Measurements from ENCODE around the gene LDHD. TPM values are rescaled to one million over a fixed set of nuclear protein-coding genes. Genes with fewer than 3 reads are reported as not detected.

Gene LDHD
- polyA plus RNA-seq, 1 experiment: 0.71 TPM

- ChIA-PET POLR2A (no interaction called here), CTCF (interaction anchor here (8.0 kb wide), 1 partner anchor 120 kb away, joined by 199 read pairs; the partner anchor contains the start of gene ZNRF1)
- DNase-seq (ENCODE audit: low read depth): no peak
- Histone ChIP-seq H3K27me3 (ENCODE audit: control insufficient read depth, insufficient read depth, low read length) (no peaks in the 10 kb centered on the region), H3K36me3 (ENCODE audit: control insufficient read depth, insufficient read depth, low read length) (no peaks in the 10 kb centered on the region), H3K4me3 (ENCODE audit: low read depth, low read length) (no peak overlapping the region)
- no peak for TF ChIP-seq CTCF (IDR thresholded peaks at IDR 0.05; ENCODE audit: insufficient read depth, low read depth, low read length)
These were observed 1.4 kb downstream of the LDHD start for GRCh38 chr16:75114946-75115825.

DNA sequence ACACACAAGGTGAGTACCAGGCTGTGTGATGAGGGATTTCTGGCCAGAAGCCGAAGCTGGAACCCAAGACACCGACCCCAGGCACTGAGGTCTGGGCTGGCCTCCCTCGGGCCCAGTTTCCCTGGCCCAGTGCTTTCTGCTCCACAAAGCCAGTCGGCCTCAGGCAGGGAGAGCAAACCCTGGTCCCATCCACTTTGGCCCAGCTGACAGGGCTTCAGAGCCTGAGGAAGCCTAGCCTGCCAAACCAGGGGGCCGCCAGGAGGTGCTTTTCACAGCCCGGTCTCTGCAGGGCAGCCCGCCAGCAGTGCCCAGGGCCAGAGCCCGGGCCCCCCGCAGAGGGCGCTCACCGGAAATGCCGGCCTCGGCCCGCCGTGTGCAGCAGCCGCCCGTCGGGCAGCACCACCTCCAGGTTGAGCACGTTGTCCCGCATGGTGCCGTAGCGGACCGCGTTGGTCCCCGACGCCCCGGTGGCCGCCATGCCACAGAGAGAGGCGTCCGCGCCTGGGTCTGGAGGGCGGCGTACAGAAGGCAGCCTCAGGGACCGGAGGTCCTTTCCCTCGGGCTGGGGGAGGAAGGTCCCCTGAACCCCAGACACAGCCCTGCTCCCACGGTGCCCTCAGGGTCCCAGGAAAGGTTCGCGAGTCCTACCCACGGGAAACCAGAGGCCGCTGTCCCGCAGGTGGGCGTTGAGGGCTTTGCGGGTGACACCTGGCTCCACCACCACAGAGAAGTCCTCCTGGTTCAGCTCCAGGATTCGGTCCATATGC lies 2.2 kb downstream of the LDHD start:
- ChIA-PET POLR2A (no interaction called here), CTCF (interaction anchor here (8.0 kb wide), 1 partner anchor 119 kb away, joined by 199 read pairs; the partner anchor contains the start of gene ZNRF1)
- DNase-seq (ENCODE audit: low read depth): no peak
- no peaks in the 10 kb centered on the region for H3K27me3 ChIP-seq (ENCODE audit: control insufficient read depth, insufficient read depth, low read length)
- TF ChIP-seq CTCF (IDR thresholded peaks at IDR 0.05; ENCODE audit: insufficient read depth, low read depth, low read length): no peak
- H3K36me3 ChIP-seq (ENCODE audit: control insufficient read depth, insufficient read depth, low read length): no peaks in the 10 kb centered on the region
- H3K4me3 ChIP-seq (ENCODE audit: low read depth, low read length): no peak overlapping the region

GRCh38 chr16:75113541-75114121 lies 2.9 kb downstream of the LDHD start:
- Histone ChIP-seq H3K36me3 (ENCODE audit: control insufficient read depth, insufficient read depth, low read length) (no peaks in the 10 kb centered on the region), H3K27me3 (ENCODE audit: control insufficient read depth, insufficient read depth, low read length) (no peaks in the 10 kb centered on the region), H3K4me3 (ENCODE audit: low read depth, low read length) (no peak overlapping the region)
- CTCF ChIA-PET: interaction anchor here (0.7 to 8.0 kb wide), 2 partner anchors 108 to 118 kb away, joined by 4 to 199 read pairs; partner anchors contain the start of gene ZNRF1
- POLR2A ChIA-PET: no interaction called here
- no peak for TF ChIP-seq CTCF (IDR thresholded peaks at IDR 0.05; ENCODE audit: insufficient read depth, low read depth, low read length)
- no peak for DNase-seq (ENCODE audit: low read depth)

DNA sequence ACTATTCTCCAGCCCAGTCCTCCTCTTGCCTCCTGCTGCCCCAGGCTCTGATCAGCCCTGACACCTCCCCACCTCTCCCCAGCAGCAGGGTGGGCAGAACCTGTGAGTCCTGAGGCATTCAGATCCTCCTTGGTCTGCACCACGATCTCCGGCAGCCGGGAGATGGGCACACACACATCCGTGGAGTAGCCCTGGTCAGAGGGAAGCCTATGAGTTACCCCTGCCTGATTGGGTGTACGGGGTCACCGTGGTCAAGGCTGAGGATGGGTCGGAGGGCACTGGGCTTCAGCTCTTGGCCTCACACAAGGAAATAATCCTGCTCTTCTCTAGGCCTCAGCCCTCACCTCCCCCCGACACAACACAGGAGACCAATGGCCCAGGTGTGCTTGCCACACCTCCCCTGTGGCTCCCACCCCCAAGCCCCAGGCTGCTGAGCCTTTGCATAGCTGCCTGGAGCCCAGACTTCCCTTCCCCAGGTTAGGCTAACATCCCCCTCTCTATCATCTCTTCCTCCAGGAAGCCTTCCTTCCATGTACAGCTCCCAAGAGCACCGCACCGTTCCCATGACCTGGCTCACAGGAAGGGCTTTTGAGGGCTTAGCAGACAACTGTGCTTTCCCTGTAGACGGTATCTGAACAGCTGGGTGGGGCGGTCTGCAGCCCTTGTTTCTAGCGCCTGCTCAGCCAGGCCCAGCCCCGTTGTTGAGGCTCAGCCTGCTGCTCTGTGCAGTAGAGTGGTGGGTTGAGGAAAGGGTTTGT lies 3.7 kb downstream of the LDHD start:
- CTCF ChIA-PET: interaction anchor here (0.7 to 8.0 kb wide), 11 partner anchors 10 to 300 kb away, joined by 4 to 199 read pairs (median 17); partner anchors contain the start of genes WDR59 and ZNRF1
- DNase-seq (ENCODE audit: low read depth): no peak
- POLR2A ChIA-PET: no interaction called here

More for the DNA sequence above, 3.7 kb downstream of the LDHD start:
- Histone ChIP-seq H3K4me3 (ENCODE audit: low read depth, low read length) (no peak overlapping the region), H3K27me3 (ENCODE audit: control insufficient read depth, insufficient read depth, low read length) (no peaks in the 10 kb centered on the region), H3K36me3 (ENCODE audit: control insufficient read depth, insufficient read depth, low read length) (no peaks in the 10 kb centered on the region)
- TF ChIP-seq CTCF (IDR thresholded peaks at IDR 0.05; ENCODE audit: insufficient read depth, low read depth, low read length): no peak

Measured in BJ (cell line).